Vagina (tissue), 2 donors: ENCODE results near the gene ETFRF1. TPM values are rescaled to one million over a fixed set of nuclear protein-coding genes. Genes with fewer than 3 reads are reported as not detected.

Experiments
- DNase-seq, 2 donors: peaks; one replicate each; pipeline ENCODE4 v3.0.0-alpha.2; 2017; ENCODE audit errors: extremely low spot score in 2 of 2
- H3K27ac ChIP-seq: fragments of 200-600 bp; sonication (generic); one replicate; pipeline ENCODE4 v1.5.1; 2019
- H3K27me3 ChIP-seq: fragments of 200-600 bp; sonication (generic); one replicate; pipeline ENCODE4 v1.5.1; 2019
- H3K36me3 ChIP-seq, 2 donors: fragments of 200-600 bp; sonication (generic); one replicate each; pipeline ENCODE4 v1.5.1; 2017 to 2019
- H3K4me1 ChIP-seq: fragments of 200-600 bp; sonication (generic); one replicate; pipeline ENCODE4 v1.5.1; 2019
- H3K4me3 ChIP-seq, 2 donors: fragments of 200-600 bp; sonication (generic); 1 replicate in 1 of 2; 2 replicates in 1 of 2; pipeline ENCODE4 v1.5.1; 2016 to 2019
- H3K9me3 ChIP-seq: fragments of 200-600 bp; sonication (generic); one replicate; pipeline ENCODE4 v1.5.1; 2019
- CTCF ChIP-seq, 3 experiments: fragments of 450-650 bp in 2 of 3; fragments of 200-600 bp in 1 of 3; sonication (generic) in 1 of 3; IDR thresholded peaks; one replicate each; pipeline ENCODE4 v1.5.1; 2017 to 2019; ENCODE audit warnings: antibody characterized with exemption in 3 of 3, mild to moderate bottlenecking in 2 of 3, moderate library complexity in 2 of 3
- POLR2A ChIP-seq, 2 donors: fragments of 450-650 bp; IDR thresholded peaks; one replicate each; pipeline ENCODE4 v1.6.1; 2017; ENCODE audit warnings: antibody characterized with exemption in 2 of 2, mild to moderate bottlenecking in 2 of 2, moderate library complexity in 2 of 2
- POLR2AphosphoS5 ChIP-seq, 2 donors: sonication (generic); formaldehyde crosslinking; IDR thresholded peaks; one replicate each; pipeline ENCODE4 v1.9.0; 2017; ENCODE audit warnings: antibody characterized with exemption in 2 of 2, mild to moderate bottlenecking in 2 of 2, low read depth in 1 of 2; ENCODE audit not compliant: insufficient read depth in 1 of 2
- intact Hi-C: fragments of 100-400 bp; cut with DNase I; formaldehyde crosslinking; loops from one replicate; pipeline ENCODE4 v1.15.1; 2023
- total RNA-seq: library from RNA; depleted of rRNA; stranded (reverse); fragments of >200 nt; gene quantifications from one replicate; pipeline ENCODE4 v1.2.3, GENCODE V29; 2016

The ETFRF1 gene
- total RNA-seq, 1 donor from 2014 or later = 15.7 TPM

DNA sequence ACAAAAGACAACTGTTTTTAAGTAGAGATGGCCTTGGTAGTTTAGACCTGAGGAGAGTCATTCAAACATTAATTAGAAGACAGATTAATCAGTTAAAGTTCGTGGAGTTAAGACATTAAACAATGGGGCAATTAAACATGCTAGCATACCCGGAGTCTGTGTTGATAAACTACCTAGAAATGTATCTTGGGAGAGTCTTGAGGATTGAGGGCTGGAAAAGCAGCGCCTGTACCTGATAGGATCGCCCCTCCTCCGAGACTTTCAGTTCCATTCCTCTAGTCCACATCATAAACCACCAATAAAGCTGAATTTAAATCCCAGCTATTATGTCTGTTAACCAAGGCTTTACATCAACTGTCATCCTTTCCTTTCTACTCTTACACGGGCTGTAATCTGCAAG is 56.7 kb downstream of the ETFRF1 start:
- H3K4me3 ChIP-seq = peak overlapping the region; percentile 85 to 87
- H3K27me3 ChIP-seq = no peaks in the 10 kb centered on the region
- H3K9me3 ChIP-seq = no peaks in the 10 kb centered on the region
- intact Hi-C loops = no loop called here
- H3K27ac ChIP-seq = peak overlapping the region; percentile 93
- peaks cover 20% of the 10 kb centered on the region for H3K4me1 ChIP-seq
- no peaks in the 10 kb centered on the region for H3K36me3 ChIP-seq
- no peak for DNase-seq
- TF ChIP-seq POLR2AphosphoS5 (IDR thresholded peaks at IDR 0.05; ENCODE audit: insufficient read depth in 1 of 2, low read depth in 1 of 2) = no peak
- TF ChIP-seq POLR2A (IDR thresholded peaks at IDR 0.05) = no peak
- TF ChIP-seq CTCF (IDR thresholded peaks at IDR 0.05) = no peak

- intact Hi-C loops = no loop called here
- Histone ChIP-seq H3K27me3 (no peaks in the 10 kb centered on the region), H3K27ac (no peak overlapping the region), H3K36me3 (no peaks in the 10 kb centered on the region), H3K9me3 (no peaks in the 10 kb centered on the region), H3K4me3 (no peak overlapping the region), H3K4me1 (peaks cover 20% of the 10 kb centered on the region)
- no peak for DNase-seq
- TF ChIP-seq POLR2AphosphoS5 (IDR thresholded peaks at IDR 0.05; ENCODE audit: insufficient read depth in 1 of 2, low read depth in 1 of 2) = no peak
- no peak for TF ChIP-seq CTCF (IDR thresholded peaks at IDR 0.05)
These were observed 57.9 kb downstream of the ETFRF1 start for GRCh38 chr12:25252946-25253345.

DNA sequence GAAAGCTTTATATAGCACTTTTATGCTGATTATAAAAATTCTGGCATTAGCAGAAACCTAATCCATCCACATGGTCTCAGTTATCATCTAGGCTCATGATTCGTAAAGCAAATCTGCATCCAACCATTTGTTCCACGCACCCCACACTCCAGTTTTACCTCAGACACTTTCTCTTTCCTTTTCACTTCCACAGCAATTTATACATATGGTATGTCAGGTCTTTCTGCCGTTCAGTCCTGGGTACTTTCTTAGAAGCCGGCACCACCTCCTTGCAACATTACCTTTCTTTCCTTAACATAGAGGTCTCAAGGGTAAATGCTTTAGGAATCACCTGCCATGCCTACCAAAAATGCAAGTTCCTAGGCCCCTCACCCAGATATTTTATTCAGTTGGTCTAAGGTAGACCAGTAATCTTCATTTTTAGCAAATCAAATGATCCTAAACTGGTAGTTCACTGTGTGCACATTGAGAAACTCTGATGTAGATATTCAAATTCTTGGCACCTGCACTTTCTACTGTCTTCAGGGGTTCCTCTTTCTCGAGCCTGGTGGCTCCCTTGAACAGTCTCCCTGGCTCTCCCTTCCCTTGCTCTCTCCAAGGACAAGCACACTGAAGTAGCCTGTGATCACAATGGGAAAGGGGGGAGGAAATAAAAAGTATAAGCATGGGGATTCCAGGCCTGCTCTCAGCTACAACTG is 58.5 kb downstream of the ETFRF1 start:
- H3K9me3 ChIP-seq = no peaks in the 10 kb centered on the region
- DNase-seq = no peak
- H3K36me3 ChIP-seq = no peaks in the 10 kb centered on the region
- intact Hi-C loops = no loop called here
- no peak overlapping the region for H3K4me3 ChIP-seq
- H3K27ac ChIP-seq = no peak overlapping the region
- H3K27me3 ChIP-seq = no peaks in the 10 kb centered on the region
- peaks cover 20% of the 10 kb centered on the region for H3K4me1 ChIP-seq
- TF ChIP-seq POLR2AphosphoS5 (IDR thresholded peaks at IDR 0.05; ENCODE audit: insufficient read depth in 1 of 2, low read depth in 1 of 2) (no peak), POLR2A (IDR thresholded peaks at IDR 0.05) (no peak), CTCF (IDR thresholded peaks at IDR 0.05) (no peak)

GRCh38 chr12:25254271-25254880 is 59.3 kb downstream of the ETFRF1 start:
- Histone ChIP-seq H3K4me1 (peaks cover 11% of the 10 kb centered on the region), H3K4me3 (no peak overlapping the region), H3K36me3 (no peaks in the 10 kb centered on the region), H3K27ac (no peak overlapping the region), H3K9me3 (no peaks in the 10 kb centered on the region), H3K27me3 (no peaks in the 10 kb centered on the region)
- intact Hi-C loops = no loop called here
- TF ChIP-seq CTCF (IDR thresholded peaks at IDR 0.05) (no peak), POLR2A (IDR thresholded peaks at IDR 0.05) (no peak), POLR2AphosphoS5 (IDR thresholded peaks at IDR 0.05; ENCODE audit: insufficient read depth in 1 of 2, low read depth in 1 of 2) (no peak)
- DNase-seq = no peak

Other genes with a start within 250 kb of the ETFRF1 start
- 20.6 TPM for gene BCAT1, start 246.1 kb upstream of the ETFRF1 start, total RNA-seq
- gene DNAI7, start 77 bp upstream of the ETFRF1 start, total RNA-seq = 3.4 TPM
- gene KRAS, start 55.7 kb downstream of the ETFRF1 start, total RNA-seq = 9.6 TPM